ENCODE measurements around the gene LIFR. TPM values are rescaled to one million over a fixed set of nuclear protein-coding genes. Genes with fewer than 3 reads are reported as not detected.

The LIFR gene
- total RNA-seq, 1 donor from 2014 or later = 110 TPM

GRCh38 chr5:38466424-38467189 is 89.8 kb downstream of the LIFR start:
- ATAC-seq (peak; percentile 57 to 69), DNase-seq (peak; percentile 64)
- H3K4me3 ChIP-seq = no peak overlapping the region
- no peak for TF ChIP-seq CTCF (IDR thresholded peaks at IDR 0.05)
- H3K4me1 ChIP-seq = peaks cover 43% of the 10 kb centered on the region
- H3K27ac ChIP-seq = peak overlapping the region; percentile 84
- intact Hi-C loops (cut with DNase I) = no loop called here
- no peaks in the 10 kb centered on the region for H3K36me3 ChIP-seq
- H3K9me3 ChIP-seq = no peaks in the 10 kb centered on the region
- H3K27me3 ChIP-seq (ENCODE audit: low read depth) = no peaks in the 10 kb centered on the region

- H3K36me3 ChIP-seq = no peaks in the 10 kb centered on the region
- DNase-seq (no peak), ATAC-seq (no peak)
- H3K27ac ChIP-seq = peak overlapping the region; percentile 84
- H3K4me3 ChIP-seq = no peak overlapping the region
- no peaks in the 10 kb centered on the region for H3K9me3 ChIP-seq
- intact Hi-C loops (cut with DNase I) = no loop called here
- no peaks in the 10 kb centered on the region for H3K27me3 ChIP-seq (ENCODE audit: low read depth)
- no peak for TF ChIP-seq CTCF (IDR thresholded peaks at IDR 0.05)
- H3K4me1 ChIP-seq = peaks cover 43% of the 10 kb centered on the region
Measured at GRCh38 chr5:38465702-38466423, 90.6 kb downstream of the LIFR start.

GRCh38 chr5:38465061-38465460 is 91.4 kb downstream of the LIFR start:
- Histone ChIP-seq H3K36me3 (no peaks in the 10 kb centered on the region), H3K27me3 (ENCODE audit: low read depth) (no peaks in the 10 kb centered on the region), H3K9me3 (no peaks in the 10 kb centered on the region), H3K27ac (no peak overlapping the region), H3K4me3 (no peak overlapping the region), H3K4me1 (peaks cover 43% of the 10 kb centered on the region)
- TF ChIP-seq CTCF (IDR thresholded peaks at IDR 0.05) = no peak
- no peak for DNase-seq
- no peak for ATAC-seq
- intact Hi-C loops (cut with DNase I) = no loop called here

- DNase-seq = no peak
- peaks cover 39% of the 10 kb centered on the region for H3K4me1 ChIP-seq
Measured at GRCh38 chr5:38463634-38464521, 92.6 kb downstream of the LIFR start.

More at GRCh38 chr5:38463634-38464521, 92.6 kb downstream of the LIFR start:
- H3K4me3 ChIP-seq = no peak overlapping the region
- no peaks in the 10 kb centered on the region for H3K9me3 ChIP-seq
- H3K36me3 ChIP-seq = no peaks in the 10 kb centered on the region
- H3K27me3 ChIP-seq (ENCODE audit: low read depth) = no peaks in the 10 kb centered on the region
- ATAC-seq = peak in 1 of 2 donors; percentile 16
- no peak for TF ChIP-seq CTCF (IDR thresholded peaks at IDR 0.05)
- H3K27ac ChIP-seq = no peak overlapping the region
- intact Hi-C loops (cut with DNase I) = no loop called here
